Glutamatergic neuron (in vitro differentiated cells): ENCODE data around the gene PPOX. TPM values are rescaled to one million over a fixed set of nuclear protein-coding genes. Genes with fewer than 3 reads are reported as not detected.

Experiments used
- DNase-seq: peaks from one replicate; pipeline ENCODE4 v3.0.0; 2022
- H3K27ac Mint-ChIP-seq: one replicate; pipeline ENCODE4 v1.8.0; 2020; ENCODE audit warnings: mild to moderate bottlenecking, mixed read lengths, inconsistent platforms; ENCODE audit not compliant: unreplicated experiment
- H3K27me3 Mint-ChIP-seq: one replicate; pipeline ENCODE4 v1.8.0; 2020; ENCODE audit warnings: mild to moderate bottlenecking, moderate library complexity, mixed read lengths, inconsistent platforms; ENCODE audit not compliant: unreplicated experiment
- H3K36me3 Mint-ChIP-seq: one replicate; pipeline ENCODE4 v1.8.0; 2020; ENCODE audit warnings: mild to moderate bottlenecking, mixed read lengths, inconsistent platforms; ENCODE audit not compliant: unreplicated experiment
- H3K4me1 Mint-ChIP-seq: one replicate; pipeline ENCODE4 v1.8.0; 2020; ENCODE audit warnings: mild to moderate bottlenecking, low read depth, mixed read lengths, inconsistent platforms; ENCODE audit not compliant: unreplicated experiment
- H3K4me3 Mint-ChIP-seq: one replicate; pipeline ENCODE4 v1.8.0; 2020; ENCODE audit warnings: mild to moderate bottlenecking, mixed read lengths, inconsistent platforms; ENCODE audit not compliant: unreplicated experiment
- H3K9me3 Mint-ChIP-seq: one replicate; pipeline ENCODE4 v1.8.0; 2020; ENCODE audit warnings: mild to moderate bottlenecking, moderate library complexity, mixed read lengths, inconsistent platforms; ENCODE audit not compliant: unreplicated experiment
- total RNA-seq: library from RNA; stranded (reverse); fragmentation: NEBNext Ultra II Directional; extraction: Animal tissue kit (Norgen Biotek cat#: 25700); gene quantifications from one replicate; pipeline ENCODE4 v1.2.1, GENCODE V29; 2021; ENCODE audit not compliant: unreplicated experiment
- TF ChIP-seq, protein P1 (sequence below): fragments of 200-600 bp; sonication (generic); IDR thresholded peaks from one replicate; pipeline ENCODE4 v1.5.0; 2021; ENCODE audit not compliant: partially characterized antibody, unreplicated experiment

Gene PPOX
- total RNA-seq, 1 donor from 2014 or later = 53.2 TPM

DNA sequence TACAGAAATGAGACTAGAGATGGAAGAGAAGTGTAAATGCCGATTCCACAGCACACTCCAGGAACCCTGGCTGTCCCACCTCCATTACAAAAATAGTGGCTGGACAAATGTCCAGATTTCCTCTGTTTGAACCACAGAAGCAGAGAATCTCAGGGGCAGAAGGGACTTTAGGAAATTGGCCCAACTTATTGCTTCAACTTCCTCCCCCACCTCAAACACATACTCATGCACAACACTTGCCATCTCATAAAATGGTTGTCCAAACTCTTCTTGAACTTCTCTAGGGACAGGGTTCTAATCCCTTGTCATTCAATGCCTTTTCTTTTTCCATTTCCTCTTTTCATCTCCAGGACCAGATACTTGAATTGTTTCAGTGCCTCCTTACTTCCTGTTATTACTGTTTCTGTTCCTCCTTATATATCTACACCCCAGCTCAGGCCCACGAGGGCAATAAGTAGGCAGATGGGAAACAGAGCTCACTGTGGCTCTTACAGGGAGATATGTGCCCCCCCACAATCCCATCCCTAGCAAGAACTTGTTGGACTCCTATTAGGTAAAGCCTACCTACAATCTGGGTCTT lies 19.6 kb downstream of the PPOX start:
- no peak overlapping the region for H3K27ac Mint-ChIP-seq
- DNase-seq = no peak
- peaks cover 6% of the 10 kb centered on the region for H3K4me1 Mint-ChIP-seq
- H3K36me3 Mint-ChIP-seq = no peaks in the 10 kb centered on the region
- TF ChIP-seq, protein P1, sequence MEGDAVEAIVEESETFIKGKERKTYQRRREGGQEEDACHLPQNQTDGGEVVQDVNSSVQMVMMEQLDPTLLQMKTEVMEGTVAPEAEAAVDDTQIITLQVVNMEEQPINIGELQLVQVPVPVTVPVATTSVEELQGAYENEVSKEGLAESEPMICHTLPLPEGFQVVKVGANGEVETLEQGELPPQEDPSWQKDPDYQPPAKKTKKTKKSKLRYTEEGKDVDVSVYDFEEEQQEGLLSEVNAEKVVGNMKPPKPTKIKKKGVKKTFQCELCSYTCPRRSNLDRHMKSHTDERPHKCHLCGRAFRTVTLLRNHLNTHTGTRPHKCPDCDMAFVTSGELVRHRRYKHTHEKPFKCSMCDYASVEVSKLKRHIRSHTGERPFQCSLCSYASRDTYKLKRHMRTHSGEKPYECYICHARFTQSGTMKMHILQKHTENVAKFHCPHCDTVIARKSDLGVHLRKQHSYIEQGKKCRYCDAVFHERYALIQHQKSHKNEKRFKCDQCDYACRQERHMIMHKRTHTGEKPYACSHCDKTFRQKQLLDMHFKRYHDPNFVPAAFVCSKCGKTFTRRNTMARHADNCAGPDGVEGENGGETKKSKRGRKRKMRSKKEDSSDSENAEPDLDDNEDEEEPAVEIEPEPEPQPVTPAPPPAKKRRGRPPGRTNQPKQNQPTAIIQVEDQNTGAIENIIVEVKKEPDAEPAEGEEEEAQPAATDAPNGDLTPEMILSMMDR = no peak
- H3K4me3 Mint-ChIP-seq = no peak overlapping the region
- peaks cover 1% of the 10 kb centered on the region for H3K9me3 Mint-ChIP-seq
- H3K27me3 Mint-ChIP-seq = peaks cover 2% of the 10 kb centered on the region

DNA sequence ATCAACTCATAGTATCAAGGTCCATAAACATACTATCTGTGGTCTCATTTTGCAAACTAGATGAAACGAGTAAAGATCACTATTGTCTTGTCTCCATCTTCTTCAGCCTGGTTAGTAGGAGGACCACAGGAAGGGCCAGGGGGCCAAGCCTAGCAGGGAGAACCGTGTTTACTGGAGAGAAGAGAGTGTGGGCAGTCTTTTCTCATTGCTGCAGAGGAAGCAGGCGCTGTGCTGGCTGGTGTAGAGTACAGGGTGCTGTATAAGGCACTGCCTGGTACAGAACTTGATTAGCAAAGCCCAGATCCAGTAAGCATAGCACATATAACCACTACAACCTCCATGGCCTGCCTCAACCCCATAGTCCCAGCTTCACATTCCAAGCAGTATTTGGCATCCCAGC lies 21.1 kb downstream of the PPOX start:
- H3K27me3 Mint-ChIP-seq = peaks cover 10% of the 10 kb centered on the region

DNA sequence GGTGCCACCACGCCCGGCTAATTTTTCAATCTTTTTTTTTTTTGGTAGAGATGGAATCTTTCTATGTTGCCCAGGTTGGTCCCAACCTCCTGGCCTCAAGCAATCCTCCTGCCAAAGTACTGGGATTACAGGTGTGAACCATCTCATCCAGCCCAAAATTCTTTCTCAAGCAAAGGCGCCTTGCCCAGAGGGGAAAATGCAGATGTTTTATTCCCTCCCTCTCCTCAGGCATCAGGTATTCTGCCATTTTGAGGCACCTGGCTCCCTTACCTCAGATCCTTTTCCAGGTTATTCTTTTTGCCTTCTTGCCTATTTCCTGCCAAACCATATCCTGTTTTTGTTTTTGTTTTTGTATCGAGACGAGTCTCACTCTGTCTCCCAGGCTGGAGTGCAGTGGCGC lies 22.2 kb downstream of the PPOX start:
- Mint-ChIP-seq H3K36me3 (no peaks in the 10 kb centered on the region), H3K9me3 (peaks cover 2% of the 10 kb centered on the region), H3K4me1 (peaks cover 19% of the 10 kb centered on the region), H3K27me3 (peaks cover 10% of the 10 kb centered on the region), H3K4me3 (no peak overlapping the region), H3K27ac (no peak overlapping the region)
- no peak for DNase-seq
- TF ChIP-seq, protein P1 = no peak

More for the DNA sequence above, 21.1 kb downstream of the PPOX start:
- Mint-ChIP-seq H3K9me3 (peaks cover 2% of the 10 kb centered on the region), H3K4me3 (no peak overlapping the region), H3K36me3 (no peaks in the 10 kb centered on the region), H3K27ac (no peak overlapping the region), H3K4me1 (peaks cover 16% of the 10 kb centered on the region)
- TF ChIP-seq, protein P1 = no peak
- DNase-seq = no peak

DNA sequence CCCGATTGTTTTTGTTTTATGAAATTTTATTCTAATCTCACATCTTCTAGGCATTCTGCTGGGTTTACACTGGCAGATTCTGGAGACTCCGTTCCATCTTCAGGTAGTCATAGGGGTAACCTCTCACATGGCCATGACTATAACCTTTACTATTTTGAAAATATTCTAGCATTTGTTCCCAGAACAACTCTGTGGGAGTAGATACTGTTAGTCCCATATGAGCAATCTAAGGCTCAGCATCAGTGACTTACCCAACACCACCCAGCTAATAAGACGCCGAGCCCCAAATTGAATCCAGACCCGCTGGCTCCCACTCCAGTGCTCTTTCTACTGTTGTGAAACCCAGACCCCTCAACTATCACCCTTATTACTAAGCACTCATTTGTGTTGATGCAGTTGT lies 22.8 kb downstream of the PPOX start:
- H3K27ac Mint-ChIP-seq = no peak overlapping the region
- H3K36me3 Mint-ChIP-seq = no peaks in the 10 kb centered on the region
- no peak for DNase-seq
- H3K4me3 Mint-ChIP-seq = no peak overlapping the region
- peaks cover 10% of the 10 kb centered on the region for H3K27me3 Mint-ChIP-seq
- H3K9me3 Mint-ChIP-seq = peaks cover 2% of the 10 kb centered on the region
- TF ChIP-seq, protein P1 = no peak
- H3K4me1 Mint-ChIP-seq = peaks cover 19% of the 10 kb centered on the region

DNA sequence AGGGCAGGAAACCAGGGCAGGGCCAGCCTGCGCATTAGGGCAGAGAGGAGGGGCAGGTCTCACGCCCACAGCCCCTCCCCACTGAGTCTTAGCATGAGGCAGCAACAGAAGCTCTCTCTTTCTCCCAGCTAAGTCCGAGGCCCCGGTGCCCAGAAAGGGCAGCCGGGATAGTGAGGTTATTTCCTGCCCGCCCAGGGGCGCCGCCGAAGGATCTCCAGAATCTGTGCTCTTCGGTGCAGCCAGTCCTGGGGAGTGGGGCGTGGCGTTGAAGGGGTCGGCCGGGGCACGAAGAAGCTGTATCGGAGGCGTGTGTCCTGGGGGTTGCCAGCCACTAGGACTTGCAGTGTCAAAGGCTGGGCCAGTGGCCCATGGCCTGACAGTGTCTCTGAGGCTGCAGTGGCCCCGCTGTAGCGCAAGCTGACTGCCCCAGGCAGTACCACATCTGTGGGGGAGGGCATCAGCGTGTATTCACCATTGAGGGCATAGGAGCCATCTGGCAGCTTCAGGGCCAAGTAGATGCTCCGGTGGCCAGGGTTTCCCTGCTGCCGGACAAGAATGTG lies 24.8 kb downstream of the PPOX start:
- TF ChIP-seq, protein P1 = no peak
- peaks cover 10% of the 10 kb centered on the region for H3K27me3 Mint-ChIP-seq
- H3K27ac Mint-ChIP-seq = no peak overlapping the region
- DNase-seq = no peak
- peaks cover 2% of the 10 kb centered on the region for H3K9me3 Mint-ChIP-seq
- H3K36me3 Mint-ChIP-seq = no peaks in the 10 kb centered on the region
- peaks cover 13% of the 10 kb centered on the region for H3K4me1 Mint-ChIP-seq
- H3K4me3 Mint-ChIP-seq = no peak overlapping the region
